GM18858 (cell line): ENCODE data around the gene SIAH3.
A peak's percentile ranks its signal among the peaks of the same experiment; 100 is the strongest.

Experiments used
- ATAC-seq: cut with Tn5 transposase; IDR thresholded peaks from one replicate; pipeline ENCODE4 v1.9.1; 2021; ENCODE audit not compliant: unreplicated experiment

Gene SIAH3

GRCh38 chr13:45863709-45864590, 12.4 kb upstream of the SIAH3 start:
- no peak for ATAC-seq

- no peak for ATAC-seq
Measured at GRCh38 chr13:45861322-45861721, 9.8 kb upstream of the SIAH3 start.

- ATAC-seq: no peak
Measured at GRCh38 chr13:45860240-45860639, 8.7 kb upstream of the SIAH3 start.

- no peak for ATAC-seq
Measured at GRCh38 chr13:45859705-45860104, 8.2 kb upstream of the SIAH3 start.

GRCh38 chr13:45852494-45852893, 941 bp upstream of the SIAH3 start:
- no peak for ATAC-seq

- ATAC-seq: no peak
Measured at GRCh38 chr13:45851956-45852355, 403 bp upstream of the SIAH3 start.

- ATAC-seq: no peak
Measured at GRCh38 chr13:45850027-45850613, 1.4 kb downstream of the SIAH3 start.

GRCh38 chr13:45849408-45849807, 2.1 kb downstream of the SIAH3 start:
- no peak for ATAC-seq

- no peak for ATAC-seq
Measured at GRCh38 chr13:45847554-45848224, 3.9 kb downstream of the SIAH3 start.

GRCh38 chr13:45846681-45847080, 4.9 kb downstream of the SIAH3 start:
- no peak for ATAC-seq

GRCh38 chr13:45838171-45838745, 13.3 kb downstream of the SIAH3 start:
- no peak for ATAC-seq

GRCh38 chr13:45837111-45837510, 14.4 kb downstream of the SIAH3 start:
- no peak for ATAC-seq

- ATAC-seq: no peak
Measured at GRCh38 chr13:45834411-45834994, 17.1 kb downstream of the SIAH3 start.

GRCh38 chr13:45833663-45834375, 17.7 kb downstream of the SIAH3 start:
- ATAC-seq: no peak

- ATAC-seq: no peak
Measured at GRCh38 chr13:45833242-45833641, 18.3 kb downstream of the SIAH3 start.

- no peak for ATAC-seq
Measured at GRCh38 chr13:45831851-45832250, 19.7 kb downstream of the SIAH3 start.

- ATAC-seq: no peak
Measured at GRCh38 chr13:45830121-45830520, 21.4 kb downstream of the SIAH3 start.

- ATAC-seq: no peak
Measured at GRCh38 chr13:45828256-45828968, 23.1 kb downstream of the SIAH3 start.

- ATAC-seq: no peak
Measured at GRCh38 chr13:45827318-45827717, 24.2 kb downstream of the SIAH3 start.

- ATAC-seq: peak; percentile 55
Measured at GRCh38 chr13:45826731-45827130, 24.8 kb downstream of the SIAH3 start.
